GM23248 (cell line): ENCODE results near the gene FXYD5. TPM values are rescaled to one million over a fixed set of nuclear protein-coding genes. Genes with fewer than 3 reads are reported as not detected.

ENCODE experiments used
- DNase-seq: peaks from one replicate; pipeline ENCODE4 v3.0.0-alpha.2; 2015
- H2AFZ ChIP-seq: fragments of 200-600 bp; sonication (generic); 2 replicates; pipeline ENCODE4 v1.6.1; 2016; ENCODE audit warnings: antibody characterized with exemption
- H3F3A ChIP-seq: fragments of 200-600 bp; sonication (generic); 2 replicates; pipeline ENCODE4 v1.6.1; 2016; ENCODE audit warnings: mild to moderate bottlenecking, antibody characterized with exemption, mixed run types; ENCODE audit not compliant: insufficient read depth
- H3K27ac ChIP-seq: fragments of 200-600 bp; sonication (generic); 2 replicates; pipeline ENCODE4 v1.5.1; 2016; ENCODE audit warnings: mild to moderate bottlenecking
- H3K27me3 ChIP-seq: fragments of 200-600 bp; sonication (generic); replicated peaks from 2 replicates; pipeline ENCODE4 v1.6.1; 2016; ENCODE audit warnings: mild to moderate bottlenecking; ENCODE audit not compliant: insufficient read depth
- H3K36me3 ChIP-seq: fragments of 200-600 bp; sonication (generic); 2 replicates; pipeline ENCODE4 v1.6.1; 2016; ENCODE audit warnings: low read depth, mild to moderate bottlenecking
- H3K4me1 ChIP-seq: fragments of 200-600 bp; sonication (generic); 2 replicates; pipeline ENCODE4 v1.6.1; 2016; ENCODE audit warnings: mild to moderate bottlenecking; ENCODE audit not compliant: insufficient read depth
- H3K4me2 ChIP-seq: fragments of 200-600 bp; sonication (generic); one replicate; pipeline ENCODE4 v1.6.1; 2016; ENCODE audit warnings: mild to moderate bottlenecking; ENCODE audit not compliant: unreplicated experiment
- H3K4me3 ChIP-seq: fragments of 200-600 bp; sonication (generic); 2 replicates; pipeline ENCODE4 v1.5.1; 2016; ENCODE audit warnings: mild to moderate bottlenecking
- H3K79me2 ChIP-seq: fragments of 200-600 bp; sonication (generic); 2 replicates; pipeline ENCODE4 v1.6.1; 2016; ENCODE audit warnings: mild to moderate bottlenecking; ENCODE audit not compliant: insufficient read depth
- H3K9ac ChIP-seq: fragments of 200-600 bp; sonication (generic); 2 replicates; pipeline ENCODE4 v1.6.1; 2016; ENCODE audit warnings: mild to moderate bottlenecking
- H3K9me2 ChIP-seq: fragments of 200-600 bp; sonication (generic); 2 replicates; pipeline ENCODE4 v1.6.1; 2016; ENCODE audit warnings: mixed run types, mild to moderate bottlenecking, moderate library complexity; ENCODE audit not compliant: insufficient read depth
- H3K9me3 ChIP-seq: fragments of 200-600 bp; sonication (generic); one replicate; pipeline ENCODE4 v1.6.1; 2017; ENCODE audit warnings: low read depth
- H4K20me1 ChIP-seq: fragments of 200-600 bp; sonication (generic); 2 replicates; pipeline ENCODE4 v1.6.0; 2016; ENCODE audit not compliant: insufficient read depth
- EZH2 ChIP-seq: fragments of 200-600 bp; sonication (generic); IDR thresholded peaks from 2 replicates; pipeline ENCODE4 v1.6.1; 2018; ENCODE audit warnings: antibody characterized with exemption, mild to moderate bottlenecking; ENCODE audit not compliant: insufficient read depth, poor library complexity, severe bottlenecking
- EZH2phosphoT487 ChIP-seq: fragments of 200-600 bp; sonication (generic); IDR thresholded peaks from 2 replicates; pipeline ENCODE4 v1.6.1; 2018; ENCODE audit warnings: antibody characterized with exemption, moderate library complexity, mild to moderate bottlenecking, low read depth; ENCODE audit not compliant: insufficient read depth
- WGBS, 2 experiments: methylation state at CpG; one replicate each; pipeline ENCODE4 v1.1.6; 2015 to 2017; ENCODE audit warnings: low lambda C conversion rate in 2 of 2, low coverage in 1 of 2; ENCODE audit errors: missing lambda C conversion rate in 2 of 2; 5-methylcytosine and 5-hydroxymethylcytosine counted together
- in situ Hi-C: fragments of 300-500 bp; cut with MboI; formaldehyde crosslinking; loops from 2 replicates; pipeline ENCODE4 v1.15.0; 2020
- polyA plus RNA-seq: library from polyadenylated mRNA; unstranded; fragments of >200 nt; fragmentation: Nextera tagmentation; extraction: Ambion mirVana; gene quantifications from 2 replicates; pipeline ENCODE4 v1.2.1, GENCODE V29; 2016
- total RNA-seq: library from RNA; depleted of rRNA; stranded (reverse); fragments of >200 nt; shearing (Covaris generic); gene quantifications from 2 replicates; pipeline ENCODE4 v1.2.3, GENCODE V29; 2014

FXYD5 gene
- total and polyA plus RNA-seq, 2 experiments from 2014 or later = 233 to 496 TPM

- H4K20me1 ChIP-seq = no peaks in the 10 kb centered on the region
- in situ Hi-C loops = no loop called here
- WGBS, 2 experiments = 71 to 76% methylated on average over 13 of the region's 13 CpGs
These were observed 38.3 kb upstream of the FXYD5 start for GRCh38 chr19:35116072-35116801.

GRCh38 chr19:35117116-35117515, 37.4 kb upstream of the FXYD5 start:
- no peak for TF ChIP-seq EZH2
- TF ChIP-seq EZH2phosphoT487 = no peak
- Histone ChIP-seq H3K4me3 (no peak overlapping the region), H3F3A (no peaks in the 10 kb centered on the region), H3K79me2 (no peaks in the 10 kb centered on the region), H3K4me1 (peaks cover 9% of the 10 kb centered on the region; the same call in 1 of the 2 replicates), H3K27ac (no peak overlapping the region), H3K36me3 (no peaks in the 10 kb centered on the region), H3K9ac (no peak overlapping the region), H3K9me3 (no peaks in the 10 kb centered on the region), H3K9me2 (no peaks in the 10 kb centered on the region), H4K20me1 (no peaks in the 10 kb centered on the region), H3K4me2 (no peak overlapping the region), H2AFZ (no peak overlapping the region), H3K27me3 (no peaks in the 10 kb centered on the region)
- 59 to 66% methylated on average over 8 of the region's 8 CpGs for WGBS, 2 experiments
- in situ Hi-C loops = no loop called here
- DNase-seq = no peak

More at GRCh38 chr19:35116072-35116801, 38.3 kb upstream of the FXYD5 start:
- H3K9me3 ChIP-seq = no peaks in the 10 kb centered on the region
- no peak for TF ChIP-seq EZH2phosphoT487
- no peak for TF ChIP-seq EZH2
- no peak overlapping the region for H2AFZ ChIP-seq
- no peaks in the 10 kb centered on the region for H3K79me2 ChIP-seq
- no peak for DNase-seq
- no peaks in the 10 kb centered on the region for H3K27me3 ChIP-seq
- no peak overlapping the region for H3K4me2 ChIP-seq
- H3K4me1 ChIP-seq = peaks cover 9% of the 10 kb centered on the region; the same call in 1 of the 2 replicates
- no peak overlapping the region for H3K27ac ChIP-seq
- no peaks in the 10 kb centered on the region for H3K36me3 ChIP-seq
- H3F3A ChIP-seq = no peaks in the 10 kb centered on the region
- no peak overlapping the region for H3K9ac ChIP-seq
- no peak overlapping the region for H3K4me3 ChIP-seq
- no peaks in the 10 kb centered on the region for H3K9me2 ChIP-seq

- no peaks in the 10 kb centered on the region for H3K36me3 ChIP-seq
- H3K9me3 ChIP-seq = no peaks in the 10 kb centered on the region
- TF ChIP-seq EZH2phosphoT487 = no peak
- no peak for TF ChIP-seq EZH2
- peaks cover 9% of the 10 kb centered on the region; the same call in 1 of the 2 replicates for H3K4me1 ChIP-seq
- H3K9me2 ChIP-seq = no peaks in the 10 kb centered on the region
- H3K4me2 ChIP-seq = no peak overlapping the region
- no peaks in the 10 kb centered on the region for H3K79me2 ChIP-seq
- H2AFZ ChIP-seq = no peak overlapping the region
- DNase-seq = no peak
- H3K9ac ChIP-seq = no peak overlapping the region
- no peak overlapping the region for H3K4me3 ChIP-seq
- WGBS, 2 experiments = 78 to 79% methylated on average over 11 of the region's 11 CpGs
- no peaks in the 10 kb centered on the region for H3F3A ChIP-seq
- no peaks in the 10 kb centered on the region for H3K27me3 ChIP-seq
- no peak overlapping the region for H3K27ac ChIP-seq
- in situ Hi-C loops = no loop called here
- H4K20me1 ChIP-seq = no peaks in the 10 kb centered on the region
These were observed 36.7 kb upstream of the FXYD5 start for GRCh38 chr19:35117799-35118198.

- H3K4me2 ChIP-seq = no peak overlapping the region
- DNase-seq = no peak
- no peaks in the 10 kb centered on the region for H3K79me2 ChIP-seq
- H3F3A ChIP-seq = no peaks in the 10 kb centered on the region
- TF ChIP-seq EZH2 = no peak
- no peak for TF ChIP-seq EZH2phosphoT487
- no peak overlapping the region for H3K9ac ChIP-seq
- H4K20me1 ChIP-seq = no peaks in the 10 kb centered on the region
- H3K4me1 ChIP-seq = peaks cover 14% of the 10 kb centered on the region
- H3K27me3 ChIP-seq = no peaks in the 10 kb centered on the region
- in situ Hi-C loops = no loop called here
- H3K9me2 ChIP-seq = no peaks in the 10 kb centered on the region
- 78 to 86% methylated on average over 9 to 13 of the region's 13 CpGs for WGBS, 2 experiments
- no peak overlapping the region for H3K4me3 ChIP-seq
- no peak overlapping the region for H2AFZ ChIP-seq
- no peak overlapping the region for H3K27ac ChIP-seq
- H3K36me3 ChIP-seq = no peaks in the 10 kb centered on the region
- no peaks in the 10 kb centered on the region for H3K9me3 ChIP-seq
These were observed 36.1 kb upstream of the FXYD5 start for GRCh38 chr19:35118268-35119020.
